HepG2 (cell line): ENCODE measurements around the gene AP4M1. TPM values are rescaled to one million over a fixed set of nuclear protein-coding genes. Genes with fewer than 3 reads are reported as not detected.
A peak's percentile ranks its signal among the peaks of the same experiment; 100 is the strongest.

ENCODE experiments used
- ATAC-seq: fragments of 200-7000 bp; cut with Tn5 transposase; 3 replicates; pipeline ENCODE4 v1.9.1; 2020; ENCODE audit warnings: mild to moderate bottlenecking, moderate library complexity
- BruUV-seq: library from RNA; stranded (reverse); fragments of 400-500 nt; replicated peaks from 2 replicates; lab custom pipeline; 2021; lab: Mats Ljungman, UMichigan
- CTCF ChIA-PET: fragments of 300-600 bp; formaldehyde crosslinking; extraction: SDS; loops from one replicate; lab custom pipeline; 2021; ENCODE audit warnings: low total read pairs, inconsistent platforms, low intra/inter-chr PET ratio; lab: Yijun Ruan, JAX
- POLR2A ChIA-PET: fragments of 350-600 bp; sonication (Branson Sonifier 250); formaldehyde crosslinking; loops from one replicate; lab custom pipeline; 2020; ENCODE audit warnings: antibody characterized with exemption, inconsistent platforms; lab: Yijun Ruan, JAX
- DNase-seq: peaks from one replicate; pipeline ENCODE4 v3.0.0-alpha.2; 2015; ENCODE audit warnings: low spot score
- FAIRE-seq: peaks from 3 replicates; lab custom pipeline; 2011; peaks lifted over from hg19 to GRCh38; lab: Jason Lieb, UNC
- H2AFZ ChIP-seq: one replicate; pipeline ENCODE4 v1.6.1; 2011; ENCODE audit warnings: low read length, inconsistent platforms
- H3K27ac ChIP-seq: fragments of 300-600 bp; 3 replicates; pipeline ENCODE4 v1.8.0; 2011; ENCODE audit warnings: mixed run types, mild to moderate bottlenecking, mixed read lengths, low read length, inconsistent platforms; ENCODE audit not compliant: insufficient read depth; ENCODE audit errors: extremely low read length
- H3K27me3 ChIP-seq, 2 experiments: fragments of 200-600 bp in 1 of 2; 2 replicates in 1 of 2; 3 replicates in 1 of 2; pipeline versions ENCODE4 v1.6.0 to v1.8.0; 2011; ENCODE audit warnings: low read length in 2 of 2, mild to moderate bottlenecking in 2 of 2, moderate library complexity in 2 of 2, inconsistent platforms in 1 of 2; ENCODE audit not compliant: insufficient read depth in 2 of 2, control insufficient read depth in 1 of 2
- H3K36me3 ChIP-seq, 2 experiments: fragments of 200-600 bp in 1 of 2; replicated peaks in 1 of 2; 2 replicates in 1 of 2; 3 replicates in 1 of 2; pipeline versions ENCODE4 v1.5.1 to v1.8.0; 2011; ENCODE audit warnings: low read length in 2 of 2, inconsistent platforms in 1 of 2; ENCODE audit not compliant: insufficient read depth in 2 of 2, control insufficient read depth in 1 of 2
- H3K4me1 ChIP-seq: 2 replicates; pipeline ENCODE4 v1.5.1; 2012; ENCODE audit warnings: low read length, inconsistent platforms; ENCODE audit not compliant: insufficient read depth
- H3K4me2 ChIP-seq: 2 replicates; pipeline ENCODE4 v1.6.0; 2011; ENCODE audit warnings: low read depth, low read length, inconsistent platforms
- H3K4me3 ChIP-seq, 3 experiments: fragments of 200-600 bp in 1 of 3; sonication (generic), shearing (Covaris generic) in 1 of 3; replicated peaks in 1 of 3; 2 replicates each; pipeline ENCODE4 v1.5.1; 2011 to 2016; ENCODE audit warnings: low read length in 3 of 3, inconsistent platforms in 2 of 3, low read depth in 2 of 3, mild to moderate bottlenecking in 2 of 3, control low read depth in 1 of 3, mixed read lengths in 1 of 3; ENCODE audit not compliant: insufficient read depth in 1 of 3
- H3K79me2 ChIP-seq: one replicate; pipeline ENCODE4 v1.6.1; 2011; ENCODE audit warnings: low read length, inconsistent platforms; ENCODE audit not compliant: insufficient read depth
- H3K9ac ChIP-seq: 2 replicates; pipeline ENCODE4 v1.6.0; 2011; ENCODE audit warnings: mild to moderate bottlenecking, low read depth, low read length, inconsistent platforms; ENCODE audit not compliant: insufficient read depth
- H3K9me3 ChIP-seq: 2 replicates; pipeline ENCODE4 v1.5.1; 2012; ENCODE audit warnings: mild to moderate bottlenecking, low read length
- H4K20me1 ChIP-seq: 2 replicates; pipeline ENCODE4 v1.6.0; 2011; ENCODE audit warnings: inconsistent platforms, mild to moderate bottlenecking, low read length, moderate library complexity; ENCODE audit not compliant: insufficient read depth
- ARNT ChIP-seq: fragments of 450-650 bp; IDR thresholded peaks from 2 replicates; pipeline ENCODE4 v1.6.1; 2017
- CREB1 ChIP-seq, 2 experiments: fragments of 450-650 bp in 1 of 2; IDR thresholded peaks; 2 replicates each; pipeline ENCODE4 v1.6.1; 2016 to 2017; ENCODE audit warnings: control low read depth in 1 of 2, mild to moderate bottlenecking in 1 of 2, missing compliant biosample characterization in 1 of 2, missing genetic modification characterization in 1 of 2
- GATA4 ChIP-seq: sonication (generic); IDR thresholded peaks from 2 replicates; pipeline ENCODE4 v1.6.1; 2016; ENCODE audit warnings: antibody characterized with exemption, low read depth, borderline replicate concordance
- KLF9 ChIP-seq: IDR thresholded peaks from 2 replicates; pipeline ENCODE4 v1.6.1; 2016; ENCODE audit warnings: low read depth
- MBNL3 ChIP-seq: fragments of 250-450 bp; sonication (Bioruptor Pico); conservative IDR thresholded peaks from 2 replicates; pipeline ENCODE4 v1.8.0; 2022; ENCODE audit warnings: mild to moderate bottlenecking, inconsistent platforms
- MEF2D ChIP-seq: sonication (generic); formaldehyde crosslinking; IDR thresholded peaks from 2 replicates; pipeline ENCODE4 v1.5.1; 2020; ENCODE audit warnings: mild to moderate bottlenecking, missing genetic modification reagents
- ONECUT2 ChIP-seq: sonication (generic); formaldehyde crosslinking; IDR thresholded peaks from 2 replicates; pipeline ENCODE4 v1.4.0; 2020; ENCODE audit warnings: missing genetic modification reagents
- POLR2A ChIP-seq, 2 experiments: IDR thresholded peaks; 2 replicates each; pipeline ENCODE4 v1.6.1; 2011; ENCODE audit warnings: low read depth in 2 of 2, low read length in 2 of 2, mild to moderate bottlenecking in 1 of 2, moderate library complexity in 1 of 2; ENCODE audit not compliant: insufficient read depth in 1 of 2
- RXRB ChIP-seq: IDR thresholded peaks from 2 replicates; pipeline ENCODE4 v1.6.1; 2016; ENCODE audit warnings: borderline replicate concordance, missing genetic modification reagents, missing compliant biosample characterization
- SAFB2 ChIP-seq: sonication (generic); formaldehyde crosslinking; IDR thresholded peaks from 2 replicates; pipeline ENCODE4 v1.5.1; 2020; ENCODE audit warnings: missing genetic modification reagents, low read depth, mild to moderate bottlenecking, borderline replicate concordance
- SALL1 ChIP-seq: sonication (generic); formaldehyde crosslinking; IDR thresholded peaks from 2 replicates; pipeline ENCODE4 v1.8.0; 2022; ENCODE audit warnings: mild to moderate bottlenecking, missing genetic modification reagents
- STAT5B ChIP-seq: sonication (generic); formaldehyde crosslinking; IDR thresholded peaks from 2 replicates; pipeline ENCODE4 v1.4.0; 2020; ENCODE audit warnings: missing genetic modification reagents
- TAF1 ChIP-seq: sonication (generic); formaldehyde crosslinking; IDR thresholded peaks from 2 replicates; pipeline ENCODE4 v1.4.0; 2020; ENCODE audit warnings: missing genetic modification reagents
- TCF7L2 ChIP-seq: IDR thresholded peaks from 2 replicates; pipeline ENCODE4 v1.6.1; 2011; ENCODE audit warnings: mild to moderate bottlenecking, low read depth, low read length, moderate library complexity
- TEAD2 ChIP-seq: sonication (generic); formaldehyde crosslinking; IDR thresholded peaks from 2 replicates; pipeline ENCODE4 v1.9.0; 2021; ENCODE audit warnings: missing genetic modification reagents
- TOE1 ChIP-seq: sonication (generic); formaldehyde crosslinking; IDR thresholded peaks from 2 replicates; pipeline ENCODE4 v1.4.0; 2020; ENCODE audit warnings: mild to moderate bottlenecking, missing genetic modification reagents
- ZBTB34 ChIP-seq: sonication (generic); formaldehyde crosslinking; IDR thresholded peaks from 2 replicates; pipeline ENCODE4 v1.8.0; 2022; ENCODE audit warnings: mild to moderate bottlenecking, missing genetic modification reagents
- ZBTB38 ChIP-seq: sonication (generic); formaldehyde crosslinking; IDR thresholded peaks from 2 replicates; pipeline ENCODE4 v1.5.1; 2020; ENCODE audit warnings: mild to moderate bottlenecking, missing genetic modification reagents
- ZNF646 ChIP-seq: sonication (generic); formaldehyde crosslinking; IDR thresholded peaks from 2 replicates; pipeline ENCODE4 v1.9.0; 2021; ENCODE audit warnings: mild to moderate bottlenecking, missing genetic modification reagents
- ZNF891 ChIP-seq: sonication (generic); formaldehyde crosslinking; IDR thresholded peaks from 2 replicates; pipeline ENCODE4 v1.5.0; 2020; ENCODE audit warnings: mild to moderate bottlenecking, missing genetic modification reagents
- WGBS: methylation state at CpG from one replicate; pipeline ENCODE4 v1.1.6; 2017; ENCODE audit warnings: low lambda C conversion rate; 5-methylcytosine and 5-hydroxymethylcytosine counted together
- in situ Hi-C: cut with HindIII; loops from 2 replicates; pipeline ENCODE4 v1.10.0; 2017; ENCODE audit warnings: low pct_unique_long_range_greater_than_20kb; ENCODE audit not compliant: extremely low pct_ligation_motif_present
- intact Hi-C: fragments of 100-400 bp; cut with micrococcal nuclease; formaldehyde crosslinking; loops from one replicate; pipeline ENCODE4 v1.10.0; 2022; ENCODE audit not compliant: unreplicated experiment
- polyA plus RNA-seq, 8 experiments: library from polyadenylated mRNA; depleted of rRNA in 3 of 8; stranded (reverse) in 7 of 8; unstranded in 1 of 8; fragments of >200 nt; fragmentation: Illumina TruSeq in 4 of 8; extraction: Trizol in 4 of 8; gene quantifications; 2 replicates each; pipeline versions ENCODE4 v1.2.1 to v1.2.3, GENCODE V29; 2011 to 2016; ENCODE audit warnings: low read depth in 4 of 8, missing spikeins in 1 of 8, mixed read lengths in 1 of 8; ENCODE audit not compliant: insufficient read depth in 1 of 8
- total RNA-seq, 5 experiments: library from RNA; depleted of rRNA; stranded (reverse); fragments of >200 nt; fragmentation: Illumina TruSeq; extraction: Trizol; gene quantifications; 2 replicates each; pipeline ENCODE4 v1.2.3, GENCODE V29; 2016; ENCODE audit warnings: low read depth in 1 of 5

AP4M1 gene
- total and polyA plus RNA-seq, 2 of the 13 experiments (the other 11 are each of a cell fraction or from before 2014, with no cell fraction given) = 6.3 to 9.7 TPM

GRCh38 chr7:100122067-100122466 is 20.6 kb downstream of the AP4M1 start:
- Histone ChIP-seq H3K27me3 (no peaks in the 10 kb centered on the region; a peak in 1 of 5 replicates), H3K4me1 (peaks cover 59% of the 10 kb centered on the region), H3K9me3 (no peaks in the 10 kb centered on the region), H3K4me2 (peak overlapping the region; percentile 66), H3K79me2 (peaks cover 13% of the 10 kb centered on the region), H2AFZ (no peak overlapping the region), H3K4me3 (peak overlapping the region in 1 of 3 experiments; percentile 38; a peak in 2 of 6 replicates), H3K9ac (0 out of 2 replicates have a peak overlapping the region, but pooled peaks have one; percentile 28), H3K36me3 (no peaks in the 10 kb centered on the region), H4K20me1 (no peaks in the 10 kb centered on the region), H3K27ac (peak overlapping the region; percentile 66)
- DNase-seq (peak; percentile 90), ATAC-seq (peak; percentile 62), FAIRE-seq (peak; percentile 96)
- ChIA-PET CTCF (interaction anchor here (1.2 kb wide), 1 partner anchor 11 kb away, joined by 3 read pairs; no protein-coding TSS in a partner anchor), POLR2A (interaction anchor here (2.2 to 2.3 kb wide), 2 partner anchors 21 to 27 kb away, joined by 6 to 24 read pairs; partner anchors contain the start of genes AP4M1, LAMTOR4 and MCM7)
- BruUV-seq = no TSS peak
- WGBS = under 1% methylated on average over 13 of the region's 13 CpGs
- in situ Hi-C loops (no loop called here), intact Hi-C loops (no loop called here)
- no peak for TF ChIP-seq TCF7L2
- no peak for TF ChIP-seq TOE1
- TF ChIP-seq TAF1 (CRISPR knock-in tag) = peak; percentile 39; the same call in 1 of the 2 replicates
- TF ChIP-seq RXRB (CRISPR knock-in tag) = 0 out of 2 replicates have a peak, but pooled peaks have one; percentile 19
- TF ChIP-seq STAT5B (CRISPR knock-in tag) = no peak
- TF ChIP-seq SALL1 (CRISPR knock-in tag) = peak; percentile 71
- TF ChIP-seq ZNF646 = no peak
- no peak; the same call in 1 of the 2 replicates for TF ChIP-seq ZBTB34 (CRISPR knock-in tag)
- no peak for TF ChIP-seq GATA4
- TF ChIP-seq MEF2D (CRISPR knock-in tag) = no peak
- TF ChIP-seq CREB1 (IDR thresholded peaks at IDR 0.05) = no peak
- TF ChIP-seq CREB1 (CRISPR knock-in tag; IDR thresholded peaks at IDR 0.05) = peak; percentile 21; the same call in 1 of the 2 replicates
- TF ChIP-seq ONECUT2 (CRISPR knock-in tag) = peak; percentile 73
- TF ChIP-seq KLF9 (CRISPR knock-in tag) = no peak
- TF ChIP-seq ZNF891 (CRISPR knock-in tag) = no peak
- TF ChIP-seq ARNT = no peak
- peak in 1 of 2 experiments; percentile 56; a peak in 2 of 4 replicates for TF ChIP-seq POLR2A (IDR thresholded peaks at IDR 0.05; ENCODE audit: insufficient read depth in 1 of 2, low read depth in 2 of 2, low read length in 2 of 2)
- TF ChIP-seq MBNL3 (CRISPR knock-in tag) = no peak
- 0 out of 2 replicates have a peak, but pooled peaks have one; percentile 24 for TF ChIP-seq SAFB2 (CRISPR knock-in tag)
- TF ChIP-seq ZBTB38 (CRISPR knock-in tag) = peak; percentile 67; the same call in 1 of the 2 replicates
- no peak for TF ChIP-seq TEAD2
